Stimulated activated naive CD8-positive, alpha-beta T cell treated with anti-CD3 and anti-CD28 coated beads, Interleukin-15, amount 100 ng/mL, for 72 hours (primary cell): ENCODE results near the gene SPATA25.

Experiments
- ATAC-seq: fragments of 150-1000 bp; cut with Tn5 transposase; 2 replicates; pipeline ENCODE4 v1.10.0; 2021; ENCODE audit warnings: mild to moderate bottlenecking, moderate library complexity
- DNase-seq, 2 donors: peaks; one replicate each; pipeline ENCODE4 v3.0.0; 2021 to 2022
- H3K27ac Mint-ChIP-seq, 2 donors: one replicate each; pipeline ENCODE4 v1.8.0; 2022; ENCODE audit warnings: mild to moderate bottlenecking in 2 of 2, mixed read lengths in 2 of 2, moderate library complexity in 2 of 2
- H3K27me3 Mint-ChIP-seq: one replicate; pipeline ENCODE4 v1.8.0; 2022; ENCODE audit warnings: mixed read lengths
- H3K4me1 Mint-ChIP-seq: one replicate; pipeline ENCODE4 v1.8.0; 2022; ENCODE audit warnings: mild to moderate bottlenecking, mixed read lengths
- H3K4me3 Mint-ChIP-seq, 2 donors: one replicate each; pipeline ENCODE4 v1.8.0; 2022; ENCODE audit warnings: mild to moderate bottlenecking in 2 of 2, mixed read lengths in 2 of 2, moderate library complexity in 1 of 2
- H3K9me3 Mint-ChIP-seq, 2 donors: one replicate each; pipeline ENCODE4 v1.8.0; 2022; ENCODE audit warnings: mixed read lengths in 2 of 2

Gene SPATA25

GRCh38 chr20:45843506-45843905 lies 43.9 kb downstream of the SPATA25 start:
- ATAC-seq (no peak), DNase-seq (no peak)
- Mint-ChIP-seq H3K9me3 (no peaks in the 10 kb centered on the region), H3K27ac (no peak overlapping the region), H3K27me3 (no peaks in the 10 kb centered on the region), H3K4me3 (no peak overlapping the region), H3K4me1 (peaks cover 2% of the 10 kb centered on the region)

GRCh38 chr20:45842169-45842812 lies 45.1 kb downstream of the SPATA25 start:
- no peak for ATAC-seq
- Mint-ChIP-seq H3K27me3 (no peaks in the 10 kb centered on the region), H3K4me1 (no peaks in the 10 kb centered on the region), H3K27ac (peak overlapping the region in 1 of 2 donors; percentile 7), H3K4me3 (no peak overlapping the region), H3K9me3 (no peaks in the 10 kb centered on the region)
- DNase-seq, result no peak

GRCh38 chr20:45841407-45842129 lies 45.9 kb downstream of the SPATA25 start:
- peak overlapping the region in 1 of 2 donors; percentile 84 for H3K27ac Mint-ChIP-seq
- DNase-seq (no peak), ATAC-seq (no peak)
- no peaks in the 10 kb centered on the region for H3K27me3 Mint-ChIP-seq
- H3K4me1 Mint-ChIP-seq, result no peaks in the 10 kb centered on the region
- no peak overlapping the region for H3K4me3 Mint-ChIP-seq
- H3K9me3 Mint-ChIP-seq, result no peaks in the 10 kb centered on the region

- H3K27ac Mint-ChIP-seq, result peak overlapping the region in 1 of 2 donors; percentile 84
- H3K9me3 Mint-ChIP-seq, result no peaks in the 10 kb centered on the region
- no peak for ATAC-seq
- H3K4me3 Mint-ChIP-seq, result no peak overlapping the region
- no peak for DNase-seq
- H3K27me3 Mint-ChIP-seq, result no peaks in the 10 kb centered on the region
- H3K4me1 Mint-ChIP-seq, result no peaks in the 10 kb centered on the region
Observed at GRCh38 chr20:45840700-45841198, 46.7 kb downstream of the SPATA25 start.

- DNase-seq (no peak), ATAC-seq (no peak)
- H3K27ac Mint-ChIP-seq, result no peak overlapping the region
- no peaks in the 10 kb centered on the region for H3K9me3 Mint-ChIP-seq
- no peak overlapping the region for H3K4me3 Mint-ChIP-seq
- no peaks in the 10 kb centered on the region for H3K27me3 Mint-ChIP-seq
- peaks cover 11% of the 10 kb centered on the region for H3K4me1 Mint-ChIP-seq
Observed at GRCh38 chr20:45836841-45837240, 50.6 kb downstream of the SPATA25 start.
